SH-SY5Y (cell line): Measurements from ENCODE around the gene SLC2A2.

Experiments used
- GATA2 ChIP-seq: IDR thresholded peaks from 2 replicates; pipeline ENCODE4 v1.6.1; 2011; ENCODE audit warnings: mild to moderate bottlenecking, low read depth, low read length
- GATA3 ChIP-seq: IDR thresholded peaks from 2 replicates; pipeline ENCODE4 v1.6.1; 2011; ENCODE audit warnings: low read depth, mild to moderate bottlenecking, low read length, moderate library complexity

DNA sequence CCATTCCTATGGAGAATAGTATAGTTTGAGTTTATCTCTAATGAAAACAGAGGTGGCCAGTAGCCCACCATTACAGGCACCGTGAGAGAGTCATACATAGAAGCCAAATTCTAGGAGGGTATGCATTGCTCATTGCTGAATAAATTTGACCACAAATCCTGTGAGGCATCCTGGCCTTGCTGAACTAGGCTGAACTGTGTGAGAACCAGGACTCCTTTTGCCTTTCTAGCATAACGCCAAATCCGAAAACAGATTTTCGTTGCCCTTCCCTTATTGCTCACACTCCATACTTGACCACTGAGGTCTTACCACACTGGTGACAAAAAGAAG, 50.4 kb downstream of the SLC2A2 start:
- TF ChIP-seq GATA2 (no peak), GATA3 (no peak)
